GM23248 (cell line): Measurements from ENCODE around the gene MKS1.

ENCODE experiments used
- EZH2 ChIP-seq: fragments of 200-600 bp; sonication (generic); IDR thresholded peaks from 2 replicates; pipeline ENCODE4 v1.6.1; 2018; ENCODE audit warnings: antibody characterized with exemption, mild to moderate bottlenecking; ENCODE audit not compliant: insufficient read depth, poor library complexity, severe bottlenecking
- EZH2phosphoT487 ChIP-seq: fragments of 200-600 bp; sonication (generic); IDR thresholded peaks from 2 replicates; pipeline ENCODE4 v1.6.1; 2018; ENCODE audit warnings: antibody characterized with exemption, moderate library complexity, mild to moderate bottlenecking, low read depth; ENCODE audit not compliant: insufficient read depth

DNA sequence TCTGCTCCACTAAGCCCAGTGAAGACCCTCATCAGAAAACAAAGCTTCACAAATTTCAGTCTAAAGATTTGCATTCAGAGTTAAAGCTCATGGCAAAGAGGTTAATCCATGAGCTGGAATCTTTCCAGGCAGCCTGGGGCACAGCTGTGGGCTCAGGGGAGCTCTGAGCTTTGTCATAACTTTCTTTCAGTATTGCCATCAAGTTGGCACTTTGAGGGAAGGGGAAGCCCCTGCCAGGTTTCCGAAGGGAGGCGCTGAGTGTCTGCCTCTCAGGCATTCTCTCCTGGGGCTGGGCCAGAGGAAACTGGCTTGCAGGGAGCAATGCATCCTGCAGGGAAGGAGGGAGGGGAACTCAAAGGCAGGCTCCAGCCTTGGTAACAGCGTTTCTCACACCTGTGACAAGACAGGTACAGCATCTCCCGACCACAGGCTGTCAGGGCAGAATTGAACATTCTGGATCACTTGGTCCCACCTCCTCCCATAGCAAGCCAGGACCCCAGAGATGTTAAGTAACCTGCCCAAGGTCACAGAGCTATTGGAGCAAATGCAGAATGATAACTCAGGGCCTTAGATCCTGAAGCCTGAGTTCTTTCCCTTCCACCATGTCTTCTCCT lies 23.2 kb upstream of the MKS1 start:
- TF ChIP-seq EZH2phosphoT487 (no peak), EZH2 (no peak)
